NCI-H2107 treated with DMSO at 0.1 percent for 48 hours (cell line): ENCODE measurements around the gene PELI3.
A peak's percentile ranks its signal among the peaks of the same experiment; 100 is the strongest.

Source experiments
- DNase-seq: peaks from one replicate; lab custom pipeline; 2025; ENCODE audit not compliant: unreplicated experiment; lab: John Stamatoyannopoulos, UW

Gene PELI3

DNA sequence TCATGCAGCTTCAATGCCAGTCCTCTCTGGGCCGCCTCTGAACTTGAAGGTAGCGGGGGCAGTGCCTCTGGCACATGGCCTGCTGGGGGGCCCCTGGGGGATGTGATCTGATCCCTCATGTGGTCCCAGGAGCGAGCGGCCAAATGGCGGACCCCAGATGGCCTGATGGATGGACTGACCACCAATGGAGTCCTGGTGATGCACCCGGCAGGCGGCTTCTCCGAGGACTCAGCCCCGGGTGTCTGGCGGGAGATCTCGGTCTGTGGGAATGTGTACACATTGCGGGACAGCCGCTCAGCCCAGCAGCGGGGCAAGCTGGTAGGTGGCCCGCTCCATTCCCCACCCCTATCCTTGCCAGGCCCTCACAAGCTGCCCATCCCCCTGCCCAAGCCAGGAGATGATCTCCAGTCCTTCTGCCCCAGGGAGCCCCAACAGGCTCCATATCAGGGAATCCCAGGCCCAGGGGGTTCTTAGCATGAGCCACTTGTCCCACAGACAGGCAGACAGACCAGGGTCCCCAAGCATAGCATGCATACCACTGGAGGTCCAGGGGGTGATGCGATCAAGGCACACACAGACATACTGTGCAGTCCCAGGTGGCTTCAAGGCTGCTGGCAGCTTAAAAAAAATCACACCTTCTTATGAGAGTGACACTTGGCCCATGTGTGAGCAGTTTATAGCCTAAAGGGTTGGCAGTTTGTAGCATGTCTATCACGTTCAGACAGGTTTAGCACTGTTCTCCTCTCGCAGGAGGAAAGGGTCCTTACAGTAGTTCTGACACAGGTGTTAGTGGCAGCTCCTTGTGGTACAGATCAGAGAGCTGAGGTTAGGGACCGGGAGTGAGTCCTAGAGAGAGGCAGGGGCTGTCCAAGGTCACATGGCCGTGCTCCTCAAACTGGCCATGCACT is 7.2 kb downstream of the PELI3 start:
- no peak for DNase-seq

DNA sequence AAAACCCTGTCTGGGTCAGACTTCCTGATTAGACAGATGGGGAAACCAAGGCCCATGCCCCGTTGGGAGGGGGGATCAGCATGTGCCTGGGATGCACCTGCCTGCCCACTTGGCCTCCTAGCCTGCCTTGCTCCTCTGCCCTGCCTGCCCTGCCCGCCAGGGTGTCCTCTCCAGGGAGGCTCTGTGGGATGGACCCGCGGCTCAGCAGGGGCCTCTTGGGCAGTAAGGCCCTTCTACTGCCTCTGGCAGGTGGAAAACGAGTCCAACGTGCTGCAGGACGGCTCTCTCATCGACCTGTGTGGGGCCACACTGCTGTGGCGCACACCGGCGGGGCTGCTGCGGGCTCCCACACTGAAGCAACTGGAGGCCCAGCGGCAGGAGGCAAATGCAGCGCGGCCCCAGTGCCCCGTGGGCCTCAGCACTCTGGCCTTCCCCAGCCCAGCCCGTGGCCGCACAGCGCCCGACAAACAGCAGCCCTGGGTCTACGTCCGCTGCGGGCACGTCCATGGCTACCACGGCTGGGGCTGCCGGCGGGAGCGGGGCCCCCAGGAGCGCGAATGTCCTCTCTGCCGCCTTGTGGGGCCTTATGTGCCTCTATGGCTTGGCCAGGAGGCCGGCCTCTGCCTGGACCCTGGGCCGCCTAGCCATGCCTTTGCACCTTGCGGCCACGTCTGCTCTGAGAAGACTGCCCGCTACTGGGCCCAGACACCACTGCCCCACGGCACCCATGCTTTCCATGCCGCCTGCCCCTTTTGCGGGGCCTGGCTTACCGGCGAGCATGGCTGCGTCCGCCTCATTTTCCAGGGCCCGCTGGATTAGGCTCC is 8.9 kb downstream of the PELI3 start:
- DNase-seq = no peak

DNA sequence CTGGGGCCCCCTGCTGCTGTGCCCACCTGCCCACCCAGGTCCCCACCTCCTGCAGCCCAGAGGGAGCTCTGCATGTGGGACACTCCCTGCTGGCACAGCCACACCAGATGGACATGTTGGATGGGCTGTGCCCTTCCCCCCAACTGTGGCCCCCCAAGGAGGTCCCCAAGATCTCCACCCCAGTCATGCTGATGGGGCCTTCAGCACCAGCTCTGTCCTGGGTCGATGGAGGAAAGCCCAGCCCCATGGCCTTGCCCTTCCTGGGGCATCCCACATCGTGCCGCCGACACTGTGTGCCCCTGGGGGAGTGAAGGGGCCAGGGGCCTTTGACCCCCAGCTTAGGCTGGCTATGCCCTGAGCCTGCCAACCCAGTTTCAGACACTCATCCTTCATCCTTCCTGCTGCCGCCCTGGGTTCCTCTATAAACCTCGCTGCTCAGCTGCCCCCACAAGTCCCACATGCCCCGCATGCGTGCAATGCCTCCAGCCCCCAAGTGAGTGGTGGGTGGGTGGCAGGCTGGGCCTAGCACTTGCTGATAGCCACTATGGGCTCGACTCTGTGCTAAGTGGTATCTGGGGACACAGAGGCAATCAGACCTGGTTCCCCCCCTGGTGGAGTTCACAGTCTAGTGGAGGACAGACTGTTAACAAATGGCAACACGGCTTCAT is 9.6 kb downstream of the PELI3 start:
- no peak for DNase-seq

DNA sequence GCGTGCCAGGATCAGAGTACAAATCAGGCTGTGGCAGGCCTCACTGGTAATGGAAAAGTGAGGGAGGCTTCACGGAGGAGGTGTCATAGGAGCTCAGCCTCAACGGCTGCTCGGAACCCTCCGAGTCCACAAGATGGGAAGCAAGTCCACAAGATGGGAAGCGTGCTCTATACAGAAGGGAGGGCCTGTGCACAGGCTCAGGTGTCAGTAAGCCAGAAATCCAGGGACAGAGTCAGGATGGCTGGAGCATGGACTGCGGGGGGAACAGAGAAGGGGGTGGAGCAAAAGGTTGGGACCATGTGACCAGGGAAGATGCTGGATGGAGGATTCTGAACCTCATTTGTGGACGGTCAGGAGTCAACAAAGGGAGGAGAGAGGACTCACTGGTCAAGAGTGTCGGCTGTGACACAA is 10.1 kb downstream of the PELI3 start:
- DNase-seq = no peak

DNA sequence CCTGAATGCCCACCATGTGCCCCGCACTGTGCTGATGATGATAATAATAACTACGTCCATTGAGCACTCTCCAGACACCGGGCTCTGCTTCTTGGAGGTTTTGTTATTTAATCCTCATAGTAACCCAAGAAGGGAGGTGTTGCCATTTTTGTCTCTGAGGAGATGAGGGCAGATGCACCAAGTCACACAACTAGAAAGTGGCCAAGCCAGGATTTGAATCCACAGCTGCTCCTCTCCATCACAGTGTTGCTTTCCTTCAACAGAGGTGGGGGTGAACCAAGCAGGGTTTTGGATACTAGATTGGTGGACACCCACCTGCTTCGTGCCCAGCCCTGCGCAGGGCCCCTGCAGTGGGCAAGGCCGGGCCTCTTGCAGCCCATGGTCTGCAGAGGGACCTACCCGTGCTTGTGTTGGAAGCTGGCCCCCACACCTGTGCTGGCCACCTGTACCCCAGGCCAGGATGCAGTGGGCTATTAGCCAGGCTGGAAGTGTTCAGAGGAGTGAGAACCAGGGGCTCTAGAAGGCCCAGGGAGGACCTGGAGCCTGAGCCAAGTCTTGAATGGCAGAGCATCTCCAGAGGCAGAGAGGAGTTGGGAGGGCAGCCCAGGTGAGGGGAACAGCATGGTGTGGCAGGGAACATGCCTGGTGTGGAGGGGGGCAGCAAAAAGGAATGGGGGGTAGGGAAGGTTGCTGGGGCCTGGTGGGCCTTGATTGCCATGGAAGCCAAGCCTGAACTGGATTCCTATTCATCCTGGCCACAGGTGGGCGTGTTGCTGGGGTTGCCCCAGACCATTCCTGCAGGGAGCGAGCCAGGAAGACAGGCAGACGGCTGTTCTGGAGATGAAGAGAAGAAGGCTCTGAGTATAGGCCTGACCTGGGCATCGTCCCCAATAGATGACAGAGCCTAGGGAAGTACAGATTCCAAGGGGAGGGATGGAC is 10.8 kb downstream of the PELI3 start:
- DNase-seq = no peak

DNA sequence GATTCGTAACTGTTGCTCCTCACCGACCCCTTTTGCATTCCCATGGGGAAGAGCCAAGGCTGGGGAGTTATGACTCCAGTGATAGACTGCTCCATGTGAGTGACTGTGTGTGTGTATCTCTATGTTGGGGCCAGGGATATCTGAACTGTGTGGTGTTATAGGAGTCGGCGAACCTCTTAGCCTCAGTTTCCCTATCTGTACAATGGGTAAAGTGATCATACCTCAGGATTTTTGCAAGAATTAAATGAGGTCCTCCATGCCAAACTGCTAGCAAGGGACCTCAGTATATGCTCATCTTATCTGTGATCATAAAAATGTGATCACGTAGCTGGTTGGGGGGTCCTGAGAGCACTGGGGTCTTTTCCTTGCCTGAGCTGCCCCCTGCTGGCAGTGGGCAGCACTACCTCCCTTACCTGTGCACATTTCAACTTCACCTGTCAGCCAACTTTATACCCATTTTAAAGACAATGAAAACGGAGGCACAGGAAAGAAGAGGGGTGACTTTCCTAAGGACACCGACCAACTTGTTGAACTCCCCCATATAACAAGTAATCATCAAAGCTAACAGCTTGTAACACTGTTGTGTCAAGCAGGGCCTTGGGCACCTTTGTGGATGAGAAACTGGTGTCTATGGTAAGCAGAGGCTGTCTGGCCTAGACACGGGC is 12.2 kb downstream of the PELI3 start:
- no peak for DNase-seq

DNA sequence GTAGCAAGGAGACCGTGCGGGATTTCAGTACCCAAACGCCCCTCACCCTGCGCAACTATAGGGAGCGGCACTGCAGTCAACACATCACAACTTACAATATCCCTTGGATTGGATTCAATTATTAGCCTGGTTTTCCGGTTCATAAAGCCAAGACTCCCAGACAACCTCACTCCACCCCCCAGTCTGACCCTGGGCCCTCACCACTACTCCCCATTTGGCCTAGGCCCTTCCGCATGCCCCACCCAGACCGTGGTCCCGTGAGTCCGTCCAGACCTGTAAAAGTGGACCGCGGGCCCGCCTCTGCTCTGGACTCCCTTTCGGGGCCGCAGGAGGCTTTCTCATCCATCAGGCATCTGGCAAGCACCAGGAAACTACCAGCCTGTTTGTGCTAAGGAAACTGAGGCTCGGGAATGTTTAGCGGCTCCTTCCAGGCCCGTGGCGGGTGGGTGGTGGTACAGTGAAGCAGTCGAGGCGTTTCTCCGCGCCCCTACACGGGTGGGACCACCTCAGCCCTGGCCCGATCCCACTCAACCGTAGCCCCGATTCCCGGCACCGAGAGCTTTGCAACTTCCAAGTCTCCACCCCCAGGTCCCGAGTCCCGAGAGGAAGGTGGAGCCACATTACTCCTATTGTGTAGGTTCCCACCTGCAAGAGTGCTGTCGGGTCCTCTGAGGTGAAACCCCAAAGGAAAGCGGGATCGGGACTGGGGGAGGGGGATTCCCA is 12.8 kb downstream of the PELI3 start:
- DNase-seq = peak; percentile 75

DNA sequence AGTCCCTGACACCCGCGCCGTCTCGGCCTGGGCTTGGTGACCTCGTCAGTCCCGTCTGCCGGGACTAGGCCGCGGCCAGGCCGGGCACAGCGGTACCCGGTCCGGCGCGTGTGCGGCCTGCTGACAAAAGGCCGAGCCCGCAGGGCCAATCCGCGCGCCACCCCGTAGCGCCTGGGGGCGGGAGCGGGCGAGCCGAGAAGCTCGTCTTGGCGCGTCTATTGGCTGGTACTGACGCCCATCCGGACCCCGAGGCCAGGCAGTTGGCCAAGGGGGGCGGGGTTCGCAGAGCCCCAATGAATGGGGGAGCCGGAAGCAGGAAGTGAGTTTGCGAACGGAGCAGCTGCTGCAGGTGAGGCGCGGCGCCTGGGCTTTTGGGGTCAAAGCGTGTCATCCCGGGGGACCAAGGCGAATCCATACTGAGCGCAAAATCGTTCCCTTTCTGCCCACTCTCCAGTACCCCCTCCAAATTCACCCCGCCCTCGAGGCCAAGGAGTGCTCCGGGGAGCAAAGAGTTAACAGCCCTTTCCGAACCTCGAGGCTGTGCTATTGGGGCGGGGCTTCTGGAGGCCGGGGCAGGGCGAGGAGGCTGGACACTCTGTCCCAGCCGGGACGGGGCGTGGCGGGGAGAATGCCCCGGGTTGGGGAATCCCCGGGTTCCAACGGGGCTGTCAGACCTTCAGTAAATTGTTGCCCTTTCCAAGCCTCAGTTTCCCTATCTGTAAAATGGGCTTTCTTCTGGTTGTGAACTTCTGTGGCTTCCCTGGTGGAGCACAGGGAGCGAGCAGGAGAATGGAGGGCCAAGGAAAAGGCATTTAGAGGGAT is 13.6 kb downstream of the PELI3 start, which contains the start of gene DPP3:
Gene DPP3, plus strand, starts transcription at position 318 of the 822 bp plus-strand sequence. CDS start 1,767 bp downstream, outside the sequence.
- DNase-seq = peak; percentile 93

DNA sequence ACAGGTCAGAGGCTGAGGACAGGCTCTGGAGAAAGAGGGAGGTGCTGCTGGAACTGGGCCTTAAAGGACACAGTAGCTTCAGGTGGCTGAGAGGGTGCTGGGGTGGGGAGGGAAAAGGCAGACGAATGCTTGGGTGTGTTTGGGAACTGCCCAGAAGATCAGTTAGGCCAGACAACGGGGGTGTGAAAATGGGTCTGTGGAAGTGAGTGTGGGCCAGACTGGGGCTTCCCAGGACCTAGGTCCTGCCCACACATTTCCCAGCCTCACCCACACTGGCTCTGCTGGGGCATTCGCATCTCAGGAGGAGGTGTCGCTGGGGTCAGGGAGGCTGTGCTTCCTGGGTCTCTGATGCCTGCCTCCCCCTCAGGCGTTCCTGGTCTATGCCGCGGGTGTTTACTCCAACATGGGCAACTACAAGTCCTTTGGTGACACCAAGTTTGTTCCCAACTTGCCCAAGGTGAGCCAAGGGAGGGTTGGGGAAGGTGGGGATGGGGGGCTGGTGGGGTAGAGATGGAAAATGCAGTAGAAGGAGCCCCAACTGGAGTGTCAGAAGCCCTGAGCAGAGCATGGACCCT is 18.2 kb downstream of the PELI3 start:
- no peak for DNase-seq

DNA sequence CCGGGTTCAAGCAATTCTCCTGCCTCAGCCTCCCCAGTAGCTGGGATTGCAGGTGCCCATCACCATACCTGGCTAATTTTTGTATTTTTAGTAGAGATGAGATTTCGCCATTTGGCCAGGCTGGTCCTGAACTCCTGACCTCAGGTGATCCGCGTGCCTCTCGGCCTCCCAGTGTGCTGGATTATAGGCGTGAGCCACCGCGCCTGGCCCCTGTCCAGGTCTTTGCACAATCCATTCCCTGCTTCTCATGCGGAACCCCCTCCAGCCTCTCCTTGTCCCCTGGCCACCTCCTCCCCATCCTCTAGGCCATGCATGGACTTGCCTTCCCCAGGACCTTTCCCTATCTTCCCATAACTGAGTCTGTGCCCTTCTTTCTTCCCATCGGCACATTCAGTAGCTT is 22.3 kb downstream of the PELI3 start:
- DNase-seq = no peak

DNA sequence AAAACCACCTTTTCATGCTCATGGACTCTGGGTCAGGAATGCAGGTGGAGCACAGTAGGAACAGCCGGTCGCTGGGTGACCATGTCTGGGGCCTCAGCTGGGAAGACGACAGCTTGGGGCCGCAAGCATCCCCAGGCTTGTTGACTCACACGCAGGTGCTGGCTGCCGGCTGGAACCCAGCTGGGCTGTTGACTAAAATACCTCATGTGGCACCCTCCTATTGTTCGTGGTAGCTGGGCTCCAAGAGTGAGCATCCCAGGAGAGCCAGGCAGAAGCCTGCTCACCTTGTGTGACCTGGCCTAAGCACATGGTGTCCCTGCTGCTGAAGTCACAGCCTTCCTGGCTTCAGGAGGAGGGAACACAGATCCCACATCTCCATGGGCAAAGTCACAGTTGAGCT is 22.9 kb downstream of the PELI3 start:
- peak; percentile 77 for DNase-seq

DNA sequence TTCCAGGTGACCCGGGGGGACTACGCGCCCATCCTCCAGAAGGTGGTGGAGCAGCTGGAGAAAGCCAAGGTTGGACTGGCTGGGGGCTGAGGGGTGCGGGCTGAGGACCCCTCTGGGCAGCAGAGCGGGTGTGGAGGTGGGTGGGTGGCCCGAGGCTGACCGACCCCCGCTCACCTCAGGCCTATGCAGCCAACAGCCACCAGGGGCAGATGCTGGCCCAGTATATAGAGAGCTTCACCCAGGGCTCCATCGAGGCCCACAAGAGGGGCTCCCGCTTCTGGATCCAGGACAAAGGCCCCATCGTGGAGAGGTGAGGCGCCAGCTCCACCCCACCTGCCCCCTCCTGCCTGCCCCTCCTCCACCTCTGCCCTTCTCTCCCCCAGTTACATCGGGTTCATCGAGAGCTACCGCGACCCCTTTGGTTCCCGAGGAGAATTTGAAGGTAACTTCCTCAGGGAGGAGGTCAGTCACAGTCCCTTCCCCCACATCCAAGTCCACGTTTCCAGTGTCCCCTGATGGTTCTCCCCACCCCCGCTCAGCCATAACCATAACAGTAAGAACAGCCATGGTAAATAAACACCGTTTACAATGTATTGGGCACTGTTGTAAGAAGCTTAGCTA is 24.7 kb downstream of the PELI3 start:
- DNase-seq = no peak

DNA sequence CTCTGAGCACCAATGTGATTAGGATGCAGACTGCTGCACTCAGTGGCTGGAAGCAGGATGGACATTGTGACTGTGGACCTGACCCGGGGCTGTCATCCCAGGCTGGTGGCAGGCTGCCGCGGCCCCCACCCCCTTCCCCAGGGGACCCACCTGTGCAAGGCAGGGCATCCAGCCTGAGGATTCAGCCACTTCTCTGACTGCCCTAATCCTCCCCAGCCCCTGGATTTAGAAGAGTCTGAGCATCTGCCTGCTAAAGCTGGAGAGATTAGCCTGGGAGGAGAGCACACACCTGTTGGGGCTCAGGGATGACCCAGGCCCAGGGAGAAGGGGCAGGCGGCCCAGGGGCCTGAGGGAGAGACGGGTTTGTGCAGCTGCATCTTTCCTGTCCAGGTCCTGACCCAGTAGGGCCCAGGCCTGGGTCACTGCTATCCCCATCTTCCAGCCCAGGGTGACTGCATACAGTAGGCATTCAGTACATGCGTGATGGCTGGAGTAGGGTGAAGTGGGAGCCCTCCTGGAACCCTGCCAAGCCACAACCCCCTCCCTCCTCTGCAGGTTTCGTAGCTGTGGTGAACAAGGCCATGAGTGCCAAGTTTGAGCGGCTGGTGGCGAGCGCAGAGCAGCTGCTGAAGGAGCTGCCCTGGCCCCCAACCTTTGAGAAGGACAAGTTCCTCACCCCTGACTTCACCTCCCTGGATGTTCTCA is 25.6 kb downstream of the PELI3 start:
- peak; percentile 50 for DNase-seq

DNA sequence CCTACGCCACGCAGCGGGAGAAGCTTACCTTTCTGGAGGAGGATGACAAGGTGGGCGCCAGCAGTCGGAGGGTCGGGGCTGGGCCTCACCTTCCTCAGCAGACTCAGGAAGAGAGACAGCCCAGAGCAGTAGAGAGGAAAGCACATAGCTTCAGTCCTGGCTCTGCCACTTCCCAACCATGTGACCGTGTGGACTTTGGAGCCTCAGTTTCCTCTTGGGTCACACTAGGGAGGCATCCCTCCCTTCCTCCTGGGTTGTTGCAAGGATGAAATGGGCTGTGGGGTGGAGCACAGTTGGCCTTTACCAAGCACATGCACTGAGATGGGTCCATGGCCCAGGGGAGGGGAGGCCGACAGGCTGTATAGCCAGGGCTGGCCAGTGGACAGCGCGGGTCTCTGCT is 26.4 kb downstream of the PELI3 start:
- no peak for DNase-seq

DNA sequence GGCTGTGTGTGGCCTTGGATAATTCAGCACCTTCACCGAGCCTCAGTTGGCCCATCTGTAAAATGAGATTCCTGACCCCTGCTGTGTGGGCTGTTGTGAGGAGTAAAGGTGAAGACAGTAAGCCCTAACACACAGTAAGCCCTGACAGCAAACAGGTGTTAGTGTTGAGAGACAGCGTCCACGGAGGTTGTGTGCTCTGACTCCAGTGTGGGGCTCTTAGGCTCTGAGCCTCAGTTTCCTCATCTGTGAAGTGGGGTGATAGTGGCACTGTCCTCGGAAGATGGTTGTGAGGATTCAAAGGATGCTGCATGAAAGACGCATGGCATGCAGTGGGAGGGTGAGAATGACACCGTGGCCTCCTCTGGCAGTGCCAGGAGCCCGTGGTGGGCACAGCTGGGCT is 27.8 kb downstream of the PELI3 start:
- no peak for DNase-seq

DNA sequence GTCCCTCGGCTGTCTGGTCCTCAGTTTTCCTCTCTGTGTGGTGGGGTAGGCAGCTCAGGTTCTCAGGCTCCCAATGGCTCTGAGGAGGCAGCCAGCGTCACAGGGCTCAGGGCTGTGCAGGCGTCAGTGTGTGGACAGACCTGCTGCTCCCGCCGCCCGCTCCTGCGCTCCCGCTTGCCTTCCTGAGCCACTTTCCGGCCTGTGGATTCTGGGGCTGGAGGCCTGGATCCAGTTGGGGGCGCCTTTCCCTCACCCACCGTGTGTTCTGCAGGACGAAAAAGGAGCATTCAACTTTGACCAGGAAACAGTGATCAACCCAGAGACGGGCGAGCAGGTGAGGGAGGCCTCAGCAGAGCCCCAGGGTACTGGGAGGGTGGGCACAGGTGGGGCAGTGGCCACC is 28.2 kb downstream of the PELI3 start:
- DNase-seq = no peak

DNA sequence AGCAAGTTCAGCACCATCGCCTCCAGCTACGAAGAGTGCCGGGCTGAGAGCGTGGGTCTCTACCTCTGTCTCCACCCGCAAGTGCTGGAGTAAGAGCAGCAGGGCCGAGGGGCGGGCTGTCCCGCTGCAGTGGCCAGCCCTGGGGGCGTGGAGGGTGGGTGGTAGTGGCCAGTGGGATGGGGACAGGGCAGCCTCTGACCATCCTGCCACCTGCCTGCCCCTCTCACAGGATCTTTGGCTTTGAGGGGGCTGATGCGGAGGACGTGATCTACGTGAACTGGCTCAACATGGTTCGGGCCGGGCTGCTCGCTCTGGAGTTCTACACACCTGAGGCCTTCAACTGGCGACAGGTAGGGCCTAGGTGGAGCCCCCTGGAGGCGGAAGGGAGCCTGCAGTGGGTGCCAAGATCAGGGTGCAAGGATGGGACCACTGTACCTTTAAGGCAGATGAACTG is 28.7 kb downstream of the PELI3 start:
- no peak for DNase-seq
